B cell (primary cell): Measurements from ENCODE around the gene CPSF4L. TPM values are rescaled to one million over a fixed set of nuclear protein-coding genes. Genes with fewer than 3 reads are reported as not detected.

Experiments
- ATAC-seq: fragments of 200-7000 bp; cut with Tn5 transposase; one replicate; pipeline ENCODE4 v1.10.0; 2021; ENCODE audit warnings: low read depth, mild to moderate bottlenecking, moderate number of reproducible peaks, moderate library complexity
- CTCF ChIA-PET: fragments of 350-600 bp; sonication (Branson Sonifier 250); formaldehyde crosslinking; loops from one replicate; lab custom pipeline; 2021; ENCODE audit warnings: antibody characterized with exemption, inconsistent platforms; lab: Charles Lee
- POLR2A ChIA-PET: fragments of 350-600 bp; sonication (Branson Sonifier 250); formaldehyde crosslinking; loops from one replicate; lab custom pipeline; 2021; ENCODE audit warnings: antibody characterized with exemption; lab: Charles Lee
- DNase-seq: peaks from one replicate; pipeline ENCODE4 v3.0.0; 2013
- H2AFZ ChIP-seq: 2 replicates; pipeline ENCODE4 v1.6.1; 2012; ENCODE audit warnings: mild to moderate bottlenecking, low read depth, low read length; ENCODE audit not compliant: insufficient read depth, poor library complexity, severe bottlenecking
- H3K27ac ChIP-seq, 2 donors: 1 replicate in 1 of 2; 2 replicates in 1 of 2; pipeline ENCODE4 v1.5.1; 2012 to 2013; ENCODE audit warnings: low read length in 2 of 2, mild to moderate bottlenecking in 2 of 2, moderate library complexity in 1 of 2
- H3K27me3 ChIP-seq, 4 experiments: fragments of 200-600 bp in 1 of 4; sonication (generic) in 1 of 4; replicated peaks in 1 of 4; 1 replicate in 2 of 4; 2 replicates in 2 of 4; pipeline versions ENCODE4 v1.6.1 to v1.7.0; 2013 to 2016; ENCODE audit warnings: low read length in 3 of 4, mild to moderate bottlenecking in 2 of 4, mixed read lengths in 1 of 4, moderate library complexity in 1 of 4; ENCODE audit not compliant: insufficient read depth in 4 of 4, control insufficient read depth in 3 of 4; ENCODE audit errors: control extremely low read depth in 1 of 4
- H3K36me3 ChIP-seq, 2 experiments: replicated peaks in 1 of 2; 1 replicate in 1 of 2; 2 replicates in 1 of 2; pipeline versions ENCODE4 v1.6.1 to v1.7.1; 2013; ENCODE audit warnings: low read length in 1 of 2; ENCODE audit not compliant: insufficient read depth in 2 of 2, control insufficient read depth in 1 of 2; ENCODE audit errors: control extremely low read depth in 1 of 2, extremely low read depth in 1 of 2
- H3K4me1 ChIP-seq, 2 donors: fragments of 200-600 bp in 1 of 2; sonication (generic) in 1 of 2; 1 replicate in 1 of 2; 2 replicates in 1 of 2; pipeline versions ENCODE4 v1.5.1 to v1.6.1; 2013 to 2017; ENCODE audit warnings: low read length in 2 of 2; ENCODE audit not compliant: control insufficient read depth in 2 of 2, insufficient read depth in 2 of 2
- H3K4me2 ChIP-seq: replicated peaks from 2 replicates; pipeline ENCODE3; 2012; ENCODE audit warnings: mild to moderate bottlenecking, low read depth, low read length; ENCODE audit not compliant: poor library complexity, severe bottlenecking
- H3K4me3 ChIP-seq, 5 experiments: fragments of 200-600 bp in 1 of 5; sonication (generic) in 1 of 5; 1 replicate in 3 of 5; 2 replicates in 2 of 5; pipeline versions ENCODE4 v1.5.1 to v1.7.0; 2011 to 2016; ENCODE audit warnings: low read length in 4 of 5, mild to moderate bottlenecking in 4 of 5, low read depth in 2 of 5, control low read depth in 1 of 5, moderate library complexity in 1 of 5; ENCODE audit not compliant: insufficient read depth in 1 of 5; ENCODE audit errors: control extremely low read depth in 1 of 5, extremely low read depth in 1 of 5
- H3K79me2 ChIP-seq: fragments of 200-600 bp; sonication (generic); one replicate; pipeline ENCODE4 v1.6.0; 2016; ENCODE audit warnings: low read length; ENCODE audit not compliant: control insufficient read depth, insufficient read depth
- H3K9ac ChIP-seq: fragments of 200-600 bp; sonication (generic); 2 replicates; pipeline ENCODE4 v1.6.1; 2017; ENCODE audit warnings: mild to moderate bottlenecking, low read length, moderate library complexity
- H3K9me3 ChIP-seq, 3 donors: one replicate each; pipeline versions ENCODE4 v1.6.1 to v1.7.1; 2013; ENCODE audit warnings: low read length in 2 of 3; ENCODE audit not compliant: control insufficient read depth in 2 of 3, insufficient read depth in 1 of 3; ENCODE audit errors: control extremely low read depth in 1 of 3
- H4K20me1 ChIP-seq: 2 replicates; pipeline ENCODE4 v1.6.0; 2012; ENCODE audit warnings: mild to moderate bottlenecking, low read length; ENCODE audit not compliant: insufficient read depth, control insufficient read depth, poor library complexity, severe bottlenecking
- H3K27ac Mint-ChIP-seq: one replicate; pipeline ENCODE4 v1.8.0; 2021; ENCODE audit warnings: mixed read lengths
- H3K27me3 Mint-ChIP-seq: one replicate; pipeline ENCODE4 v1.8.0; 2021; ENCODE audit warnings: mixed read lengths
- H3K4me1 Mint-ChIP-seq: one replicate; pipeline ENCODE4 v1.8.0; 2021; ENCODE audit warnings: mixed read lengths
- H3K4me3 Mint-ChIP-seq: one replicate; pipeline ENCODE4 v1.8.0; 2021; ENCODE audit warnings: mixed read lengths
- H3K9me3 Mint-ChIP-seq: one replicate; pipeline ENCODE4 v1.8.0; 2022; ENCODE audit warnings: mixed read lengths; ENCODE audit not compliant: insufficient read depth
- CTCF ChIP-seq: fragments of 200-600 bp; IDR thresholded peaks from one replicate; pipeline ENCODE4 v1.8.0; 2022; ENCODE audit warnings: antibody characterized with exemption, mild to moderate bottlenecking
- EZH2 ChIP-seq: IDR thresholded peaks from 2 replicates; pipeline ENCODE4 v1.6.1; 2012; ENCODE audit warnings: borderline replicate concordance, low read depth, mild to moderate bottlenecking, moderate library complexity, low read length; ENCODE audit not compliant: insufficient read depth, poor library complexity, severe bottlenecking
- WGBS: methylation state at CpG from one replicate; pipeline ENCODE4 v1.1.5; 2013; ENCODE audit warnings: missing lambda C conversion rate; ENCODE audit not compliant: insufficient coverage; 5-methylcytosine and 5-hydroxymethylcytosine counted together
- intact Hi-C: fragments of 100-400 bp; cut with micrococcal nuclease; formaldehyde crosslinking; loops from one replicate; pipeline ENCODE4 v1.10.0; 2022
- polyA plus RNA-seq: library from polyadenylated mRNA; depleted of rRNA; stranded (reverse); fragments of >200 nt; gene quantifications from 2 replicates; pipeline ENCODE4 v1.2.3, GENCODE V29; 2012
- total RNA-seq, 2 donors: library from RNA; stranded (reverse); fragments of 120-200 nt in 1 of 2; gene quantifications; 1 replicate in 1 of 2; 2 replicates in 1 of 2; pipeline versions ENCODE4 v1.2.3 to v1.2.4, GENCODE V29; 2013 to 2022

Gene CPSF4L
- total and polyA plus RNA-seq, 2 donors (not counting 1 experiment from before 2014, with no cell fraction given) = not detected

GRCh38 chr17:73223626-73224230 is 38.0 kb downstream of the CPSF4L start:
- peaks cover 5% of the 10 kb centered on the region for H4K20me1 ChIP-seq
- H3K4me1 Mint-ChIP-seq = peaks cover 26% of the 10 kb centered on the region
- H3K27me3 ChIP-seq = no peaks in the 10 kb centered on the region
- CTCF ChIA-PET = no interaction called here
- intact Hi-C loops = no loop called here
- H3K27me3 Mint-ChIP-seq = no peaks in the 10 kb centered on the region
- H3K27ac ChIP-seq = no peak overlapping the region
- DNase-seq (no peak), ATAC-seq (no peak)
- H2AFZ ChIP-seq = no peak overlapping the region
- no peaks in the 10 kb centered on the region for H3K9me3 Mint-ChIP-seq
- peaks cover 0 to 15% of the 10 kb centered on the region in 2 donors for H3K4me1 ChIP-seq
- no peak for TF ChIP-seq EZH2
- TF ChIP-seq CTCF = no peak
- no peak overlapping the region for H3K4me2 ChIP-seq
- POLR2A ChIA-PET = no interaction called here
- no peaks in the 10 kb centered on the region for H3K9me3 ChIP-seq
- WGBS = no CpG with 5 or more reads among the region's 2 CpGs
- H3K36me3 ChIP-seq = peaks cover 6 to 9% of the 10 kb centered on the region in 2 experiments
- H3K9ac ChIP-seq = no peak overlapping the region
- no peak overlapping the region for H3K4me3 ChIP-seq
- H3K4me3 Mint-ChIP-seq = no peak overlapping the region
- no peak overlapping the region for H3K27ac Mint-ChIP-seq
- H3K79me2 ChIP-seq = peaks cover 69% of the 10 kb centered on the region

- H3K4me1 Mint-ChIP-seq = peaks cover 2% of the 10 kb centered on the region
- POLR2A ChIA-PET = no interaction called here
- H3K27ac Mint-ChIP-seq = no peak overlapping the region
These were observed 46.2 kb downstream of the CPSF4L start for GRCh38 chr17:73215447-73215846.

More at GRCh38 chr17:73215447-73215846, 46.2 kb downstream of the CPSF4L start:
- ATAC-seq (no peak), DNase-seq (no peak)
- intact Hi-C loops = no loop called here
- no peak overlapping the region for H3K9ac ChIP-seq
- H3K4me3 Mint-ChIP-seq = no peak overlapping the region
- peaks cover 47% of the 10 kb centered on the region for H3K79me2 ChIP-seq
- CTCF ChIA-PET = interaction anchor here (1.2 kb wide), 1 partner anchor 20 kb away, joined by 4 read pairs; no protein-coding TSS in a partner anchor
- no peaks in the 10 kb centered on the region for H3K9me3 ChIP-seq
- no peak overlapping the region for H3K4me3 ChIP-seq
- peaks cover 7% of the 10 kb centered on the region for H4K20me1 ChIP-seq
- 100% methylated on average over 1 of the region's 2 CpGs for WGBS
- peaks cover 0 to 25% of the 10 kb centered on the region in 2 experiments for H3K36me3 ChIP-seq
- H3K4me2 ChIP-seq = no peak overlapping the region
- H2AFZ ChIP-seq = no peak overlapping the region
- H3K27me3 ChIP-seq = no peaks in the 10 kb centered on the region
- H3K27ac ChIP-seq = no peak overlapping the region
- no peak for TF ChIP-seq EZH2
- no peak for TF ChIP-seq CTCF
- no peaks in the 10 kb centered on the region for H3K27me3 Mint-ChIP-seq
- no peaks in the 10 kb centered on the region for H3K4me1 ChIP-seq
- H3K9me3 Mint-ChIP-seq = no peaks in the 10 kb centered on the region
